ENCODE measurements around the gene SLC35E4.

The SLC35E4 gene

DNA sequence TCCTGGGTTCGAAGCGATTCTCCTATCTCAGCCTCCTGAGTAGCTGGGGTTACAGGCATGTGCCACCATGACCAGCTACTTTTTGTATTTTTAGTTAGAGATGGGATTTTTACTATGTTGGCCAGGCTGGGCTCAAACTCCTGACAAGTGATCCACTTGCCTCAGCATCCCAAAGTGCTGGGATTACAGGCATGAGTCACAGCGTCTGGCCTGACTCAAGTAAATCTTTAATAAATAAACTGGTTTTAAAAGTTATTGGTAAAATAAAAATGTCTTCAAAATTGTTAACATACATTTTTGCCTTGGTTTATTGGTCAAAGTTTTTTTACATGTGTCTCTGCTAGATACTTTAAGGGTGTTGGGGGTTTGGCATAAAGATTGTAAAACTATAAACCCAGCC lies 36.6 kb upstream of the SLC35E4 start:
- H3K4me3 ChIP-seq (ENCODE audit: low read length), result no peak overlapping the region
- TF ChIP-seq, protein P1, sequence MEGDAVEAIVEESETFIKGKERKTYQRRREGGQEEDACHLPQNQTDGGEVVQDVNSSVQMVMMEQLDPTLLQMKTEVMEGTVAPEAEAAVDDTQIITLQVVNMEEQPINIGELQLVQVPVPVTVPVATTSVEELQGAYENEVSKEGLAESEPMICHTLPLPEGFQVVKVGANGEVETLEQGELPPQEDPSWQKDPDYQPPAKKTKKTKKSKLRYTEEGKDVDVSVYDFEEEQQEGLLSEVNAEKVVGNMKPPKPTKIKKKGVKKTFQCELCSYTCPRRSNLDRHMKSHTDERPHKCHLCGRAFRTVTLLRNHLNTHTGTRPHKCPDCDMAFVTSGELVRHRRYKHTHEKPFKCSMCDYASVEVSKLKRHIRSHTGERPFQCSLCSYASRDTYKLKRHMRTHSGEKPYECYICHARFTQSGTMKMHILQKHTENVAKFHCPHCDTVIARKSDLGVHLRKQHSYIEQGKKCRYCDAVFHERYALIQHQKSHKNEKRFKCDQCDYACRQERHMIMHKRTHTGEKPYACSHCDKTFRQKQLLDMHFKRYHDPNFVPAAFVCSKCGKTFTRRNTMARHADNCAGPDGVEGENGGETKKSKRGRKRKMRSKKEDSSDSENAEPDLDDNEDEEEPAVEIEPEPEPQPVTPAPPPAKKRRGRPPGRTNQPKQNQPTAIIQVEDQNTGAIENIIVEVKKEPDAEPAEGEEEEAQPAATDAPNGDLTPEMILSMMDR (conservative IDR thresholded peaks at IDR 0.05; ENCODE audit: low read depth, low read length), result no peak
- DNase-seq (ENCODE audit: low read depth), result no peak

DNA sequence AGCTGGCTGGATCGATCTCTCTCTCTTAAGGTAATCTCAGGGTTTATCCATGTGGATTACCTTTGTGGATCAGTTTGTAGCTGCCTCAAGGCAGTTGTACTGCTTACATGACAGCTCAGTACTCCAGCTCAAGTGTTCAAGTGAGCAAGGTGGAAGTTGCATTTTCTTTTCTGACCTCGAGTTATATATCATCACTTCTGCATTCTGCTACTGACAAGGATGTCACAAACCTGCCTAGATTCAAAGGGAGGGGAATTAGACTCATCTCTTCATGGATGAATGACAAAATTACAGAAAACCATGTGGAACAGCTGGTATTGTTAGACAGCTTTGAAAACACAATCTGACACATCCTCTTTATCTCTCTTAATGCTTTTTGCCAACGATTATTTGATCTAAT lies 34.7 kb upstream of the SLC35E4 start:
- TF ChIP-seq, protein P1 (conservative IDR thresholded peaks at IDR 0.05; ENCODE audit: low read depth, low read length), result no peak
- no peak for DNase-seq (ENCODE audit: low read depth)
- H3K4me3 ChIP-seq (ENCODE audit: low read length), result no peak overlapping the region

DNA sequence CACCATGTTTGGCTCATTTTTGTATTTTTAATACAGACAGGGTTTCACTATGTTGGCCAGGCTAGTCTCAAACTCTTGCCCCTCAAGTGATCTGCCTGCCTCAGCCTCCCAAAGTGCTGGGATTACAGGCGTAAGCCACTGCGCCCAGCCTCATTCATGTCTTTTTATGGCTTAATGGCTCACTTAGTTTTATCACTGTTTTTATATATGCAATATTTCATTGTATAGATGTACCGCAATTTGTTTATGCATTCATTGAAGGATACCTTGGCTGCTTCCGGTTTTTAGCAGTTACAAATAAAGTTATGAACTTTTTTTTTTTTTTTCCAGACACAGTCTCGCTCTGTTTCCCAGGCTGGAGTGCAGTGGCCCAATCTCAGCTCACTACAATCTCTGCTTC lies 34.1 kb upstream of the SLC35E4 start:
- H3K4me3 ChIP-seq (ENCODE audit: low read length), result no peak overlapping the region
- DNase-seq (ENCODE audit: low read depth), result no peak
- TF ChIP-seq, protein P1 (conservative IDR thresholded peaks at IDR 0.05; ENCODE audit: low read depth, low read length), result no peak

DNA sequence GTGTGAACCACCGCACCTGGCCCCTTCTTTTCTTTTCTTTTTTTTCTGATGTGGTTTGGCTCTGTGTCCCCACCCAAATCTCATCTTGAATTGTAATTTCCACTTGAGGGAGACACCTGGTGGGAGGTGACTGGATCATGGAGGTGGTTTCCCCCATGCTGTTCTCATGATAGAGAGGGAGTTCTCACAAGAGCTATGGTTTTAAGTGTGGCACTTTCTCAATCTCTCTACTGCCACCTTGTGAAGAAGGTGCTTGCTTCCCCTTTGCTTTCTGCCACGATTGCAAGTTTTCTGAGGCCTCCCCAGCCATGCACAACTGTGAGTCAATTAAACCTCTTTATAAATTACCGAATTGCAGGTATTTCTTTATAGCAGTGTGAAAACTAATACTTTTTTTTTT lies 33.5 kb upstream of the SLC35E4 start:
- TF ChIP-seq, protein P1 (conservative IDR thresholded peaks at IDR 0.05; ENCODE audit: low read depth, low read length), result peak; percentile 52

DNA sequence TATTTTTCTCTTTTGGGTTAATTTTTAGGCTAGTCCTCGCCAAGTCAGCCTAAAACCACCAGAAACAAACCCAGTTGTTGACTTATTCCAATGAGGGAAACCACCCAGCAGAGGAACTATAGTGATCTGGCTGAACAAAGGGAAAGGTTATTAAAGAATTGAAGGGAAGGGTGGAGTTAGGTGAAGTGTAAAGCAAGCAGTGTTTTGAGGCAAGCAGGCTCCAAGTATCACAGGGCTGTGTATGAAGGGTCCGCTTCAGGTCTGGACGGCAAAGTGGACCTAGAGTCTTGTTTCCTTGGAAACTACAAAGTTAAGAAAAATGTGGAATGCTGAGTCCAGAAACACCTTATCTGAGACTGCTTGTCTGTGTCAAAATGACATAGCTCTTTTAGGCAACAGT lies 31.8 kb upstream of the SLC35E4 start:
- no peak overlapping the region for H3K4me3 ChIP-seq (ENCODE audit: low read length)

More for the DNA sequence above, 33.5 kb upstream of the SLC35E4 start:
- DNase-seq (ENCODE audit: low read depth), result no peak
- H3K4me3 ChIP-seq (ENCODE audit: low read length), result no peak overlapping the region

DNA sequence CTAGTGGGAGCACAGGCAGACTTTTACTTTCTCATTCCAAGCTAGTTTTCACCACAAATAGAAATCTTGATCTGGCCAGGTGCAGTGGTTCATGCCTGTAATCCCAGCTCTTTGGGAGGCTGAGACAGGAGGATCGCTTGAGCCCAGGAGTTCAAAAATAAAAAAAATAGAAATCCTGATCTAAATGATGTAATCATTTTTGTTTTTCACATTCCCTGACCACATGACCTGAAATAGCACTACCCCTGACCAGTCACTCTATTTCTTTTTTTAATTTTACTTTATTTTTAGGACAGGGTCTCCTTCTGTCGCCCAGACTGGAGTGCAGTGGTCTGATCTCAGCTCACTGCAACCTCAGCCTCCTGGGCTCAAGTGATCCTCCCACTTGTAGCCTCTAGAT lies 30.9 kb upstream of the SLC35E4 start:
- no peak overlapping the region for H3K4me3 ChIP-seq (ENCODE audit: low read length)
- DNase-seq (ENCODE audit: low read depth), result no peak
- TF ChIP-seq, protein P1 (conservative IDR thresholded peaks at IDR 0.05; ENCODE audit: low read depth, low read length), result no peak

More for the DNA sequence above, 31.8 kb upstream of the SLC35E4 start:
- no peak for DNase-seq (ENCODE audit: low read depth)
- TF ChIP-seq, protein P1 (conservative IDR thresholded peaks at IDR 0.05; ENCODE audit: low read depth, low read length), result no peak

DNA sequence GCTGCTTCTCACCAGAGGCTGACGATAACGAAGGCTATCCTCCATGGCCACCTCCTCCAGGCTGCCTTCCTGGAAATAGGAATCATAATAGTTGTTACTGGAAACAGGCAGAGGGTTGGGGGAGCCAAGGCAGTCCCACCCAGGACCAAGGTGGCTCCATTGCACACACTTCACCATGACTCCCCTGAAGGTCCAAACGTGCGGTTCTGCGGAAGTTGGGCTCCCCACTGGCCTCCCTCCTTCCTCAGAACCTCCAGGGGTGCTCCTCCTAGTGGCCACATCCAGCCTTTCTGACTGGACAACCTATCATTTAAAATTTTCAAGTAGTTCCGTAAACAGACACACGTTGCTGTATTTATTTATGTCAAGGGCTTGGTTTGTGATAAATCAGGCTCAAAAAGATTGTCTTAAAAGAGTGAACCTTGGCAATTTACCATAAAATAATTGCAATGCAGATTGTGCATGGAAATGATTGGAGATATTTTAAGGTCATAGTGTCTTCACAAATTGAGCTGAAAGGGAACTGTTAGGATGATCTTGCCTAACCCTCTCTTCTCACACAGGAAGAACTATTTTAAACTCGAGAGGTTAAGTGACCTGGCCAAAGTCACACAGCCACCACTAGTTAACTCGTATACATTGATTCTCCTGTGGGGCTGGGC lies 30.0 kb upstream of the SLC35E4 start:
- no peak for DNase-seq (ENCODE audit: low read depth)
- TF ChIP-seq, protein P1 (conservative IDR thresholded peaks at IDR 0.05; ENCODE audit: low read depth, low read length), result peak; percentile 74
- H3K4me3 ChIP-seq (ENCODE audit: low read length), result no peak overlapping the region
